Measurements from ENCODE around the gene PKIG.

The PKIG gene

GRCh38 chr20:44566018-44566417, 16.4 kb upstream of the PKIG start:
- Histone ChIP-seq H3K9ac (no peak overlapping the region), H3K27me3 (no peaks in the 10 kb centered on the region), H3K4me1 (peaks cover 0 to under 1% (median 0%) of the 10 kb centered on the region in 10 experiments; a peak in 1 of 20 replicates), H3K36me3 (no peaks in the 10 kb centered on the region), H4K20me1 (no peaks in the 10 kb centered on the region), H3K27ac (no peak overlapping the region), H3K9me3 (replicated peaks in 1 of 11) (no peaks in the 10 kb centered on the region), H3K4me3 (no peak overlapping the region), H3K4me2 (no peak overlapping the region)
- TF ChIP-seq Cebpa-rat (IDR thresholded peaks at IDR 0.05), result no peak

- no peaks in the 10 kb centered on the region for H3K9me3 ChIP-seq (replicated peaks in 1 of 11)
- no peaks in the 10 kb centered on the region for H3K36me3 ChIP-seq
- no peak overlapping the region for H3K27ac ChIP-seq
- H3K4me2 ChIP-seq, result no peak overlapping the region
- H3K9ac ChIP-seq, result no peak overlapping the region
- H3K27me3 ChIP-seq, result no peaks in the 10 kb centered on the region
- H3K4me1 ChIP-seq, result peaks cover 0 to 8% (median 6%) of the 10 kb centered on the region in 10 experiments; a peak in 15 of 20 replicates
- no peaks in the 10 kb centered on the region for H4K20me1 ChIP-seq
- H3K4me3 ChIP-seq, result no peak overlapping the region
- no peak for TF ChIP-seq Cebpa-rat (IDR thresholded peaks at IDR 0.05)
These were observed 15.6 kb upstream of the PKIG start for GRCh38 chr20:44566811-44567210.

GRCh38 chr20:44570367-44570766, 12.0 kb upstream of the PKIG start:
- TF ChIP-seq Cebpa-rat (IDR thresholded peaks at IDR 0.05), result no peak
- no peak overlapping the region for H3K27ac ChIP-seq
- no peaks in the 10 kb centered on the region for H3K9me3 ChIP-seq (replicated peaks in 1 of 11)
- no peak overlapping the region for H3K9ac ChIP-seq
- no peak overlapping the region for H3K4me2 ChIP-seq
- no peak overlapping the region for H3K4me3 ChIP-seq
- H3K27me3 ChIP-seq, result no peaks in the 10 kb centered on the region
- no peaks in the 10 kb centered on the region for H3K36me3 ChIP-seq
- peaks cover 23 to 44% (median 38%) of the 10 kb centered on the region in 10 experiments for H3K4me1 ChIP-seq
- no peaks in the 10 kb centered on the region for H4K20me1 ChIP-seq

- H3K9ac ChIP-seq, result no peak overlapping the region
- peak overlapping the region in 9 of 11 experiments; percentile 12 to 72 (median 48); a peak in 15 of 22 replicates for H3K4me2 ChIP-seq
- no peaks in the 10 kb centered on the region for H3K36me3 ChIP-seq
- no peaks in the 10 kb centered on the region for H4K20me1 ChIP-seq
- no peaks in the 10 kb centered on the region for H3K27me3 ChIP-seq
- no peaks in the 10 kb centered on the region for H3K9me3 ChIP-seq (replicated peaks in 1 of 11)
- no peak for TF ChIP-seq Cebpa-rat (IDR thresholded peaks at IDR 0.05)
- H3K4me1 ChIP-seq, result peaks cover 35 to 55% (median 49%) of the 10 kb centered on the region in 10 experiments
- H3K27ac ChIP-seq, result peak overlapping the region in 2 of 11 experiments; percentile 3 to 68; a peak in 2 of 22 replicates
- no peak overlapping the region for H3K4me3 ChIP-seq
These were observed 10.9 kb upstream of the PKIG start for GRCh38 chr20:44571362-44571988.

- no peaks in the 10 kb centered on the region for H3K36me3 ChIP-seq
- no peaks in the 10 kb centered on the region for H3K27me3 ChIP-seq
- no peaks in the 10 kb centered on the region for H4K20me1 ChIP-seq
- H3K4me2 ChIP-seq, result peak overlapping the region; percentile 48 to 76 (median 62)
- no peaks in the 10 kb centered on the region for H3K9me3 ChIP-seq (replicated peaks in 1 of 11)
- no peak overlapping the region for H3K4me3 ChIP-seq
- H3K27ac ChIP-seq, result peak overlapping the region in 10 of 11 experiments; percentile 3 to 69 (median 62); a peak in 17 of 22 replicates
- peak in 6 of 11 experiments; percentile 51 to 69 (median 56); a peak in 9 of 22 replicates for TF ChIP-seq Cebpa-rat (IDR thresholded peaks at IDR 0.05)
- H3K4me1 ChIP-seq, result peaks cover 48 to 68% (median 63%) of the 10 kb centered on the region in 10 experiments
- H3K9ac ChIP-seq, result peak overlapping the region in 8 of 11 experiments; percentile 4 to 59 (median 45); a peak in 13 of 22 replicates
These were observed 9.6 kb upstream of the PKIG start for GRCh38 chr20:44572551-44573500.

- peak overlapping the region in 4 of 11 experiments; percentile 50 to 68 (median 58); a peak in 7 of 22 replicates for H3K27ac ChIP-seq
- no peaks in the 10 kb centered on the region for H3K9me3 ChIP-seq (replicated peaks in 1 of 11)
- H3K27me3 ChIP-seq, result no peaks in the 10 kb centered on the region
- TF ChIP-seq Cebpa-rat (IDR thresholded peaks at IDR 0.05), result no peak; a peak in 2 of 22 replicates
- H3K4me3 ChIP-seq, result no peak overlapping the region
- peak overlapping the region; percentile 48 to 76 (median 62) for H3K4me2 ChIP-seq
- H3K36me3 ChIP-seq, result no peaks in the 10 kb centered on the region
- no peaks in the 10 kb centered on the region for H4K20me1 ChIP-seq
- H3K4me1 ChIP-seq, result peaks cover 48 to 75% (median 66%) of the 10 kb centered on the region in 10 experiments
- H3K9ac ChIP-seq, result no peak overlapping the region
These were observed 8.9 kb upstream of the PKIG start for GRCh38 chr20:44573501-44573869.

- Histone ChIP-seq H3K4me3 (no peak overlapping the region), H4K20me1 (no peaks in the 10 kb centered on the region), H3K9me3 (replicated peaks in 1 of 11) (no peaks in the 10 kb centered on the region), H3K4me2 (peak overlapping the region in 3 of 11 experiments; percentile 1 to 76 (median 20); a peak in 3 of 22 replicates), H3K4me1 (peaks cover 52 to 84% (median 72%) of the 10 kb centered on the region in 10 experiments), H3K27me3 (no peaks in the 10 kb centered on the region), H3K27ac (peak overlapping the region in 4 of 11 experiments; percentile 2 to 95 (median 61); a peak in 5 of 22 replicates), H3K36me3 (no peaks in the 10 kb centered on the region), H3K9ac (no peak overlapping the region)
- no peak for TF ChIP-seq Cebpa-rat (IDR thresholded peaks at IDR 0.05)
These were observed 8.0 kb upstream of the PKIG start for GRCh38 chr20:44574372-44574771.

GRCh38 chr20:44576297-44576696, 6.1 kb upstream of the PKIG start:
- peak overlapping the region; percentile 17 to 95 (median 89); a peak in 21 of 22 replicates for H3K27ac ChIP-seq
- no peaks in the 10 kb centered on the region for H3K9me3 ChIP-seq (replicated peaks in 1 of 11)
- peak overlapping the region; percentile 11 to 83 (median 75); a peak in 21 of 22 replicates for H3K9ac ChIP-seq
- H3K4me1 ChIP-seq, result peaks cover 70 to 100% (median 91%) of the 10 kb centered on the region in 10 experiments
- no peaks in the 10 kb centered on the region for H3K36me3 ChIP-seq
- TF ChIP-seq Cebpa-rat (IDR thresholded peaks at IDR 0.05), result no peak
- H4K20me1 ChIP-seq, result no peaks in the 10 kb centered on the region
- H3K27me3 ChIP-seq, result no peaks in the 10 kb centered on the region
- peak overlapping the region; percentile 45 to 84 (median 71) for H3K4me2 ChIP-seq
- H3K4me3 ChIP-seq, result no peak overlapping the region; a peak in 1 of 20 replicates
